Gastroesophageal sphincter (tissue), 4 donors: ENCODE data around the gene TERC. TPM values are rescaled to one million over a fixed set of nuclear protein-coding genes. Genes with fewer than 3 reads are reported as not detected.

Experiments used
- ATAC-seq: fragments of 150-250 bp; one replicate; pipeline ENCODE4 v1.9.1; 2016; ENCODE audit warnings: mild to moderate bottlenecking, moderate library complexity
- H3K27ac ChIP-seq, 4 donors: fragments of 200-600 bp; sonication (generic) in 3 of 4; 1 replicate in 3 of 4; 2 replicates in 1 of 4; pipeline ENCODE4 v1.5.1; 2016 to 2019
- H3K27me3 ChIP-seq: fragments of 200-600 bp; sonication (generic); one replicate; pipeline ENCODE4 v1.5.1; 2019
- H3K36me3 ChIP-seq, 2 donors: fragments of 200-600 bp; sonication (generic); one replicate each; pipeline ENCODE4 v1.5.1; 2019; ENCODE audit warnings: control low read depth in 1 of 2
- H3K4me1 ChIP-seq, 3 donors: fragments of 200-600 bp; sonication (generic); 1 replicate in 2 of 3; 2 replicates in 1 of 3; pipeline ENCODE4 v1.5.1; 2016 to 2019; ENCODE audit warnings: control low read depth in 2 of 3
- H3K4me3 ChIP-seq, 2 donors: fragments of 200-600 bp; sonication (generic); one replicate each; pipeline ENCODE4 v1.5.1; 2019; ENCODE audit warnings: mild to moderate bottlenecking in 1 of 2, moderate library complexity in 1 of 2
- H3K9me3 ChIP-seq, 3 donors: fragments of 200-600 bp; sonication (generic); one replicate each; pipeline ENCODE4 v1.5.1; 2017 to 2019; ENCODE audit warnings: control low read depth in 2 of 3
- CTCF ChIP-seq, 4 experiments: fragments of 200-600 bp in 2 of 4; fragments of 450-650 bp in 2 of 4; sonication (generic) in 1 of 4; IDR thresholded peaks; one replicate each; pipeline ENCODE4 v1.5.1; 2017 to 2019; ENCODE audit warnings: antibody characterized with exemption in 4 of 4, mild to moderate bottlenecking in 2 of 4, moderate library complexity in 2 of 4
- EP300 ChIP-seq: sonication (generic); formaldehyde crosslinking; IDR thresholded peaks from one replicate; pipeline ENCODE4 v1.6.1; 2017; ENCODE audit warnings: antibody characterized with exemption, mild to moderate bottlenecking
- POLR2A ChIP-seq, 2 donors: fragments of 450-650 bp; IDR thresholded peaks; one replicate each; pipeline ENCODE4 v1.6.1; 2017; ENCODE audit warnings: antibody characterized with exemption in 2 of 2, mild to moderate bottlenecking in 2 of 2, moderate library complexity in 1 of 2
- POLR2AphosphoS5 ChIP-seq: sonication (generic); formaldehyde crosslinking; IDR thresholded peaks from one replicate; pipeline ENCODE4 v1.6.1; 2017; ENCODE audit warnings: antibody characterized with exemption
- WGBS, 2 donors: methylation state at CpG; one replicate each; pipeline ENCODE4 v1.1.5; 2018; ENCODE audit warnings: low coverage in 1 of 2; 5-methylcytosine and 5-hydroxymethylcytosine counted together
- total RNA-seq, 4 donors: library from RNA; depleted of rRNA; stranded (reverse); fragments of >200 nt; gene quantifications; one replicate each; pipeline ENCODE4 v1.1.0, GENCODE V29; 2016

TERC gene
- total RNA-seq, 4 donors from 2014 or later, result 25.5 to 97.1 (median 38.6) TPM

- H3K27ac ChIP-seq, result no peak overlapping the region
- H3K27me3 ChIP-seq, result no peaks in the 10 kb centered on the region
- H3K4me1 ChIP-seq, result no peaks in the 10 kb centered on the region
- H3K36me3 ChIP-seq, result peaks cover 6 to 67% of the 10 kb centered on the region in 2 donors
- no peaks in the 10 kb centered on the region for H3K9me3 ChIP-seq
- WGBS, 2 donors, result 81 to 97% methylated on average over 3 of the region's 4 CpGs
- ATAC-seq, result no peak
- no peak overlapping the region for H3K4me3 ChIP-seq
- TF ChIP-seq POLR2AphosphoS5, result no peak
- no peak for TF ChIP-seq EP300
- no peak for TF ChIP-seq POLR2A (IDR thresholded peaks at IDR 0.05)
- no peak for TF ChIP-seq CTCF (IDR thresholded peaks at IDR 0.05)
Measured at GRCh38 chr3:169790687-169791429, 26.0 kb upstream of the TERC start.

DNA sequence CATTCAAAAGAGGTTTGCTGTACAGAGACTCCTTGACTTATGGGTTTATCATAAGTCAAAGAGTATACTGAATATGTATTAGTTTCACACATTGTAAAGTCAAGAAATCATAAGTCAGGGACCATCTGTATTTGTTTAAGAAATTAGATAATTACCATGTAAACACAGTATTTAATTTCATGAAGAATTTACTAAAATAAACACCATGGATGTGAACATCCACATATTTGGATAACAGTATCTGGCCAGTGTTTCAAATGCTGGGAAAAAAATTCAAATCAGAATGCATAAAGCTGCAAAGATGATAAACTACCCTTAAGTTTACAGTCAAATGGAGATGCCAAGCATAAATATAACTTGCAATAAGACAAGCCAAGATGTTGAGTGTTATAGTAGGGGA lies 25.4 kb upstream of the TERC start:
- TF ChIP-seq EP300, result no peak
- TF ChIP-seq POLR2AphosphoS5, result no peak
- no peak for TF ChIP-seq POLR2A (IDR thresholded peaks at IDR 0.05)
- TF ChIP-seq CTCF (IDR thresholded peaks at IDR 0.05), result no peak
- Histone ChIP-seq H3K27me3 (no peaks in the 10 kb centered on the region), H3K36me3 (peaks cover 10 to 74% of the 10 kb centered on the region in 2 donors), H3K27ac (no peak overlapping the region), H3K9me3 (no peaks in the 10 kb centered on the region), H3K4me3 (no peak overlapping the region), H3K4me1 (no peaks in the 10 kb centered on the region)
- ATAC-seq, result no peak

GRCh38 chr3:169787791-169788190 lies 22.9 kb upstream of the TERC start:
- H3K4me3 ChIP-seq, result no peak overlapping the region
- no peaks in the 10 kb centered on the region for H3K4me1 ChIP-seq
- no peaks in the 10 kb centered on the region for H3K27me3 ChIP-seq
- H3K9me3 ChIP-seq, result no peaks in the 10 kb centered on the region
- no peak for ATAC-seq
- 81 to 92% methylated on average over 1 of the region's 1 CpG for WGBS, 2 donors
- H3K27ac ChIP-seq, result no peak overlapping the region
- H3K36me3 ChIP-seq, result peaks cover 15 to 94% of the 10 kb centered on the region in 2 donors
- TF ChIP-seq POLR2AphosphoS5, result no peak
- no peak for TF ChIP-seq EP300

- no peak for ATAC-seq
- no peaks in the 10 kb centered on the region for H3K27me3 ChIP-seq
- H3K4me1 ChIP-seq, result no peaks in the 10 kb centered on the region
- no peak overlapping the region for H3K4me3 ChIP-seq
- no peaks in the 10 kb centered on the region for H3K9me3 ChIP-seq
- WGBS, 2 donors, result 95 to 100% methylated on average over 4 of the region's 4 CpGs
- H3K36me3 ChIP-seq, result peaks cover 15 to 94% of the 10 kb centered on the region in 2 donors
- no peak overlapping the region for H3K27ac ChIP-seq
- no peak for TF ChIP-seq POLR2AphosphoS5
Measured at GRCh38 chr3:169787120-169787519, 22.3 kb upstream of the TERC start.

DNA sequence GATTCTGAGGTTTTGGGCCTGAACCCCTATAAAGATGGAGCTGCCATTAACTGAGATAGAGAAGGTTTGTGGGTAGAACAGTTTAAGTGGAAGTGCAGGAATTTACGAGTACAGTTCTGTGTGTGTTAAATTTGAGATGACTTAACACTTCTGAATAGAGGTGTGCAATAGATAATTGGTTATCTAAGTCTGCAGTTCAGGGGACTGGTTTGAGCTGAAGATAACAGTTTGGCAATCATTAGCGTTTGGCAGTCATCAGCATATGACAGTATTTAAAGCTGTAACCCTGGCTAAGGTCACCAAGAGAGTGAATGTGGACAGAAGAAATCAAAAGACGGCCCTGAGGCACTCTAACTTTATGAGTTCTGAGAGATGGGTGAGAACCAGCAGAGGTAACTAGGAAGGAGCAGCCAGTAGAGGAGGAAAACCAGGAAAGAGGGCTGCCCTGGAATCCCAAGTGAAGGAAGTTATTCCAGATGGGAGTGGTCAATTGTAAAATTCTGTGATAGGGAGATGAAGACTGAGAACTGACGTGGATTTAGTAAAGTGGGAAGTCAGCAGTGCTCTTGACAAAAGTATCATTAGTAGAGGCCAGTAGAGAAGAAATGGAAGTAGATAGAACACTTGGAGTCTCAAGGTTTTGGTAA lies 16.5 kb upstream of the TERC start:
- H3K27ac ChIP-seq, result no peak overlapping the region
- H3K4me3 ChIP-seq, result no peak overlapping the region
- TF ChIP-seq EP300, result no peak
- no peak for TF ChIP-seq POLR2AphosphoS5
- no peak for TF ChIP-seq POLR2A (IDR thresholded peaks at IDR 0.05)
- H3K4me1 ChIP-seq, result peaks cover 0 to 19% (median 0%) of the 10 kb centered on the region in 3 donors
- WGBS, 2 donors, result 80 to 90% methylated on average over 2 to 4 of the region's 4 CpGs
- H3K27me3 ChIP-seq, result no peaks in the 10 kb centered on the region
- no peaks in the 10 kb centered on the region for H3K9me3 ChIP-seq
- ATAC-seq, result no peak
- peaks cover 18 to 97% of the 10 kb centered on the region in 2 donors for H3K36me3 ChIP-seq

DNA sequence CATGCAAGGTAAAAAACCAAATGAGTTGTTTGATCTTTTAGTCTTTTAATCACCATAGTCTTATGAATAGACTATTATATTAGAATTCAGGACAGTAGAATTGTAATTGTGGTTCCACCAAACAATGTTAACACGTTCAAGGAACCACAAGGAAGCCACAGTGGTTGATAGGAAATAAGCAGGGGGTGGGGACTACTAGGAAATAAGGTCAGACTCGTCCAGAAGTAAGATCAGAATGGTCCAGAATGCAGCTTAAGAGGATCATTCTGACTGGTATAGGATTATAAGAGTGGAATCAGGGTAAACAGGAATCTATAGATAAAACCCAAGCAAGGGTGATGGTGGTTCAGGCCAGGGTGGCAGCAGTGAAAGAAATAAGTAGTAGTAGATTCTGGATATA lies 15.9 kb upstream of the TERC start:
- Histone ChIP-seq H3K9me3 (no peaks in the 10 kb centered on the region), H3K27ac (no peak overlapping the region), H3K27me3 (no peaks in the 10 kb centered on the region), H3K4me3 (no peak overlapping the region), H3K36me3 (peaks cover 18 to 96% of the 10 kb centered on the region in 2 donors), H3K4me1 (peaks cover 0 to 25% (median 3%) of the 10 kb centered on the region in 3 donors)
- 61 to 82% methylated on average over 2 of the region's 2 CpGs for WGBS, 2 donors
- ATAC-seq, result no peak
- TF ChIP-seq POLR2A (IDR thresholded peaks at IDR 0.05) (no peak), POLR2AphosphoS5 (no peak), CTCF (IDR thresholded peaks at IDR 0.05) (no peak), EP300 (no peak)
